HG02973 (cell line): ENCODE data around the gene PDP2.

Experiments used
- ATAC-seq: cut with Tn5 transposase; IDR thresholded peaks from one replicate; pipeline ENCODE4 v1.9.1; 2021; ENCODE audit warnings: moderate library complexity; ENCODE audit not compliant: unreplicated experiment

Gene PDP2

GRCh38 chr16:66902648-66903543, 22.6 kb downstream of the PDP2 start:
- no peak for ATAC-seq

GRCh38 chr16:66903544-66904427, 23.5 kb downstream of the PDP2 start:
- ATAC-seq, result no peak

DNA sequence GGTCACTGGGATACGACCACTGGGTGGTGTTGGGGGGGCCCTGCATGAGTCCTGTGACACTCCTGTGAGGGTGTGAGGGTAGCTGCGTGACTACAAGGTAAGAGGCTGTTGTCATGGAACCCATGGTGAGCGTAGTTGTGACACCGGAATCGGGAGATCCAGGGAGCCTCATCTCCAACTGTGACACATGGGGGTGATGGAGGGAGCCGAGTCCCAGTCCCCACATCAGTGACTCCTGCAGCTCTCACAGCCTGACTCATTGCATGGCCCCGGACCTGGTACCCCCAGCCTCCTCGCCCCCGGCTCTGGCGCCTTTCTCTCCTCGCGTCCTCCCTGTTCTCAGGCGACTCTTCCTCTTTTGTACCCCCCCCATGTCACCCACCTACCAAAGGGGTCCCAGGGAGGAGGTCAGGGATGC, 24.1 kb downstream of the PDP2 start:
- no peak for ATAC-seq

DNA sequence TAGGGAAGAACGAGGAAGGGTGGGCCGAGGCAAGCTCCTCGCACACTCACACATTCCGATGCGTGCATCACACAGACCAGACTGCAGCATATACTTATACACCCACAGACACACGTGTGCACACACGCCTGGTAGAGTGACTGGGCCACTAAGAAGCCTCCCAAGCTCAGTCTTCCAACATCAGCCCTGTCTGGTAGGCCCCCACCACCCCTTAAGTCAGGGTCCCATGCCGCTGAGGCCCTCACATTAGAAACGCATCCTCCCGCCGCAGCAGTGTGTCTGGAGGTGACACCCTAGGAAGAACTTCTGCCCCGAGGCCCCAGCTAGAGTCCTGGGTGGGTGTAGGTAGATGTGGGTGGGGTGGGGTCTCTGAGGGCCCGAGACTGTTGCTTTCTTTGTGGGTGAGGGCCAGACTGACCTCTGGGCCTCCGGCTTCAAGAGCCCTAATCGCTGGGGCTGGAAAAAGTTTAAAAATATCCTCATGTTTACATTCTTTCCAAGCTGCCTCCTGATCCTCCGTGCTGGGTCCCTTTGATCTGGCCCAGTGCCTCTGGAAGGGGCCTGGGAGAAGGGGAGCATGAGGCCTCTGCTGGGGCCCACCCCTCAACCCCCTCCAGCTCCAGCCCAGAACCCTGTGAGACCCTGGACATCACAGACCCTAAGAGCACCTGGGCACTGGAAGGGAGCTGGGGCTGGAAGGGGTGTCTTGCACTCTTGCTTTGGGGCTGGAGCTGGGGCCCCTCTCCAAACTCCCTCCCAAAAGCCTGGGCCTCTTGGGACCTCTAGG, 24.7 kb downstream of the PDP2 start:
- ATAC-seq, result no peak

DNA sequence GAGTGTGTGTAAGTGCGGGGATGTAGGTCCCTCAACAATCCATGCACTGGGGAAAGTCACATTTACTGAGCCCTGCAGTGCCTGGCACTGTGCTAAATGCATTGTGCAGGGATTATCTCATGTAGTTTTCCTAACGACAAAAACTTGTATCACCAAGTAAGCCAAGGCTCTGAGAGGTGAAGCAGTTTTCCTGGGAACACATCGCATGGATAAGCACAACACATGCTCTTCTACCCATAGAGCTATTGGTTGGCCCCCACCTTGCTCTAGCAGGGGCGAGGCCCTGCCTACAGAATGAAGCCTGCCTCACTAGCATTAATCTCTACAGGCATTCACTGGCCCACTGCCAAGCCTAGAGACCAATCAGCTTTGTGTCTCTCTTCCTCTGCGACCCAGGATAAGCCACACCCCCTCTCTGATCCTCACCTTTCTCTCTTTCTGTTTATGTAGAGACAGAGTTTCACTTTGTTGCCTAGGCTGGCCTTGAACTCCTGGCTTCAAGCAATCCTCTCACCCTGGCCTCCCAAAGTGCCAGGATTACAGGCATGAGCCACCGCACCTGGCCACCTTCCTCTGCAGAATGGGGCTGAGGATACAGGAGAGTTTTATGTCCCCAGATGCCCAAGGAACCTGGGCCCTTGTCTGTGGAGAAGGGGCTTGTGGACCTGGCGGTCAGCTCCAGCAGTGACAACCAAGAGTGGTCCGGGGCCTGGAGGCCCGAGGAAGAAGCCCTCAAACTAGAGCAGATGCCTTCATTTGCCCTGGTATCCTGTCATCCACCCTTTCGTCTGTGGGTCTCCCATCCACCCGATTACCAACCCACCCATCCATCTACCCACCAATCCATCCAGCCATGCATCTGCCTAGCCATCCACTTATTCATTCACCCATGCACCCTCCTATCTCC, 25.6 kb downstream of the PDP2 start:
- no peak for ATAC-seq

DNA sequence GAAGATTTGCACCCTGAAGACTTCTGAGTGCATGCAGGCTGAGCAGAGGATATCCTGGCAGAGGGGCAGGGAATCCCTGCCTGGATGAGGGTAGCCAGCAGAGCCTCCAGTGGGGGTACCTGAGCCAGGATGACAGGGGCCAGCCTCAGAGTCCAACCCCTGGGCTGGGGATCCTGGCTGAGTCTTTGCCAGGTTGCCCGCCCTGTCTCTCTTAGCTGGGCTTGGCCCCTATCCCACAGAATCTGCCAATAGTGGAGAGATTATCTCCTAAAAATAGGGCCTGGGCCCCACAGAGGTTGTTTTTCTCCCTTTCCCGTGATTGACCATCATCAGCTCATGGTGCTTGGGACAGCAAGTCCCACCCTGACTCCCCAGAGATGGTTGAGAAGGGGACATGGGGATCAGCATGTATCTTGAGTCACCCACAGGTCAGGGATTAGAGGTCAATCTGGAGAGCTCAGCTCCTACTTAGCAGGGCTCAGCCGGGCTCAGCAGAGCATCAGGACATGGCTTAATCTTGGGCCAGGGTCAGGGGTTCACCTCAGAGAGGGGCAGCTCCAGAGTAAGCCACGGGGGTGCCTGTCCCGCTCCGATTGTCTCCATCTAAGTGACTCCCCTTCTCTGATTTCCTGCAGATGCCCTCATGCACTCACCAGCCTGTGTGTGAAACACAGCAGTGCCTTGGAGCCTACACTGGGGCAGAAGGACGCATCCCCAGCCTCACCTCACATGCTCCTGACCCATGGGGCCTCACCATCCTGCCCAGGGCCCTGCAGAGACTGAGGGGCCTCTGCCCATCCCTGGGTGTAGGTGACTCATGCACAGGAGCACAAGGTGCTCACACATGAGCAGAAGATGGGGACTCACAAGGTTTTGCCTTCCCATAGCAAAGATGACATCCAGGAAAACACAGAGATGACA, 26.9 kb downstream of the PDP2 start:
- no peak for ATAC-seq

- no peak for ATAC-seq
Observed at GRCh38 chr16:66908116-66908515, 27.8 kb downstream of the PDP2 start.

DNA sequence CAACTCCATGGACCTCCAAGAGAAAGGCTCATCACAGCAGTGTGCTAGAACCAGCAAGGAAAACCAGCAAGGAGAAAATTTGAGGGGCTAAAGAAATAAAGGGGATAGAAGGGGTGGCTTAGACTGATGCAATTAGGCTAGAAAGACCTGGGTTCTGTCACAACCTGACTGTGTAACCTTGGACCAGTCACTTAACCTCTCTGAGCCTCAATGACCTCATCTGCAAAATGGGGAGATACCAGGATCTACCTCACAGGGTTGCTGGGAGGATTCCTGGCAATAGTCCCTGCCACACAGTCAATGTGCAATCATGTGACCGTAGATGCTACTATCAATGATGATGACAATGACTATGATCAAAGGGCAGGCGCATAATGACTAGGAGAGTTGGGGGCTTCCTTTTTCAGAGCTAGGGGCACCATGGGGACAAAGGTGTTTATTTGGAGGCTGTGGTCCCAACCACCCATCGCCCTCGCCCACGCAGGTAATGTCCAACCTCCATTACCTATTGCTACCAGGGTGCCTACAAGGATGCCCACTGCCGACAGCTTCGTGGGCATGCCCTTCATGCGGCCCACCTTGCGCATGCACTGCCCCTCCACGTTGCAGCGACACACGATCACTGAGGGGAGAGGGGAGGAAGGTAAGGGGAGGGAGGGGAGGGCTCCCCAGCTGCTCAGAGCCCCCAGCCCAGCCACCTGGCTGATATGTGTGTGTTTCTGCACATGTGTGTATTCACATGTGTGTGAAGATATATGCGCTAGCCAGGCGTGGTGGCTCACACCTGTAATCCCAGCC, 28.6 kb downstream of the PDP2 start:
- no peak for ATAC-seq

- ATAC-seq, result no peak
Observed at GRCh38 chr16:66910175-66910940, 30.0 kb downstream of the PDP2 start.

GRCh38 chr16:66911112-66911511, 30.8 kb downstream of the PDP2 start:
- ATAC-seq, result no peak

DNA sequence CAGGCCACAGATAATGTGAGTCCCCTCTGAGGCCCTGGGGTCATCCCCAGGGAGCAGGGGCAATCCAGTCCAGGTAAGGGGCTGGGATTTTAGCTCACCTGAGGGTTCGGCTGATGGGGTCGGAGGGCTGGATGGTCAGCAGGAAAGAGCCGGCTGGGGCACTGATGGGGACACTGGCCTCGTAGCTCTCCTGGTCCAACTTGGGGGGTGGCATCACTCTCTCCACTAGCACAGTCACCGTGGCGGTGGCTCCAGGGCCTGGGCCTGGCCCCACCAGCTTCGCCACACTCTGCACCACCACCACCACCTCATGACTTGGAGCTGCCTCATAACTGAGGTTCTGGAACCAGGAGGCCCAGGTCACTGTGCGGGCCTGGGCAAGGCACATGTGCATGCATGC, 31.5 kb downstream of the PDP2 start:
- ATAC-seq, result no peak

DNA sequence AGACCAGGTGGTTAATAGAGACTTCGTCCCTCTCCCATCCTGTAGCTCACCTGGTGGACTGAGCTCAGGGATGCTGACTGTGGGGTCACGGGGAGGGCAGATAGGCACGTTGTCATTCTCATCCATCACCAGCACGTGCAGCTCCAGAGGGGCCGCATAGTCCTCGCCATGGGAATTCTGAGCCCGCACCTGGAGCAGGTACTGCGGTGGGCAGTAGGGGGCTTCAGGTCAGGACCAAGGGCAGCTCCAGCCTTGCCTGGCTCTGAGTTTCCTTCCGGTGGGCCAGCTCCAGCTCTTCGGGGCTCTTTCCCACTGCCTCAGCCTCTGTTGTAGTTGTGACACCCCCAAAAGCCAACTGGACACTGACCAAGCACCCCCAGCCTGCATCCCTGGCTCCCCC, 32.8 kb downstream of the PDP2 start:
- ATAC-seq, result no peak

DNA sequence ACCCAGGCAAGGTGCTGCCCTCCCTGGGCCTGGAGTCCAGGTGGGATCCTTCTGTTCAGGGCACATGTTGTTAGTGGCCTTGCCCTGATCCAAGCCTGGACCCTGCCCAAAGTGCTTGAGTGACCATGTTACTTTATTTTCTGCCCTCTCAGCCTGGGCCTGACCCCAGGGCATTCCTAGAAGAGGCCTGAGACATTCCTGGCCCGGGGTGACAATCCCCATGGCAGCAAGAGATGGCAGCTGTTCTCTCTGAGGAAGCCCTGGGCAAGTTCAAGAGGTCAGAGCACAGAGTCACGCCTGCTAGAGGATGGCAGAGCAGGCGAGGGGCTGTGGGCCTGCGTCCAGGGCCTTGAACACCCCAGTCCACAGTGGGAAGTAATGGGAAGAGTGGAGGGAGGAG, 33.4 kb downstream of the PDP2 start:
- no peak for ATAC-seq

GRCh38 chr16:66914541-66914940, 34.2 kb downstream of the PDP2 start:
- ATAC-seq, result no peak

GRCh38 chr16:66915041-66915440, 34.7 kb downstream of the PDP2 start:
- ATAC-seq, result no peak

DNA sequence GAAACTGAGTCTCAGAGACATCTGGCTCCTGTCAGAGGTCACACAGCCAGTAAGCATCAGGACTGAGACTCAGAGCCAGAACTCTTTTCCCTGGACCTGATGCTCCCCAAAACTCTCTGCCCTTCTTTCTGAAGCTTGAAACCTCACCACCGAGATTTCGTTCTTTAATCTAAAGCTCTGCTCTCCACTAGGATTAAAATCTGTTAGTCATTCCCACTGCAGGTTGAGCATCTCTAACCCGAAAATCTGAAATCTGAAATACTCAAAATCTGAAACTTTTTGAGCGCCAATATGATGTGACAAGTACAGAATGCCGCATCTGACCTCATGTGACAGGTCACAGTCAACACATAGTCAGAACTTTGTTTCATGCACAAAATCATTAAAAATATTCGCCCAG, 36.2 kb downstream of the PDP2 start:
- ATAC-seq, result no peak

- ATAC-seq, result no peak
Observed at GRCh38 chr16:66917741-66918140, 37.4 kb downstream of the PDP2 start.

DNA sequence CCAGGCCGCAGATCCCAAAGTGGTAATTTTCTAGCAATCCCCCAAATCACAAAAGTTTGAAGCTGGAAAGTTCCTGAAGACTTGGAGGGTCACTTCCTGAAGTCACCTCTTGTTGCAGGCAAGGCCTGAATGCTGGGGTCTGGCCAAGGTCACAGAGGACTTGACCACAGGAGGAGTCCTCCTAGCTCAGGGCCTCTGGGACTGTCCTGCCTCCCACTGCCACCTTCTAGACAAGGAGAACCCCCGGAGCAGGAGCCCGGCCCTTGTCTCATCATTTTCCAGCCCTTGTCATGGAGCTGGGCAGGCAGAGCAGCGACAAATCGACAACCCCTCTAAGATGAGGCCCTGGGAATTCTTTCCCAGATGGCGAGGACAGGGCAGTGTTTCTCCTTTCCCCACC, 38.0 kb downstream of the PDP2 start:
- no peak for ATAC-seq
